ENCODE data around the gene DNER.

Gene DNER

DNA sequence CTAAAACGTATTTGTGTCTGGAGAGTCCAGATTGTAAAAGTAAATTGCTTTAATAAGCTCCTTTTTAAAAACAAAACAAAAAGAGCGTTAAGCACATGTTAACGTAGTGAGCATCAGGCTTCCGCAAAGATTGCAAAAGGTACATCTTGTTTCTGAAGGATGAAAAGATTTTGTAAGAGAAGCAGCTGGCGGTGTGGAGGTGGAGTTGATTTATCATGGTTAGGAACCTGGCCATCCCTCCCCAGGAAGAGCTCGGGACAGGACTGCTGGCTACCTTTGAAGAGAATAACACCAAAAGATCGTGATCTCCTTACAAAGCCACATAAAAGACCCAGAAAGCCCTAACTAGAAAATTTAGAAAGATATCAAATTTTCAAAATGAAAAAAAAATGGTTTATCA lies 132.2 kb downstream of the DNER start:
- H3K9me3 ChIP-seq (ENCODE audit: low read length), result no peaks in the 10 kb centered on the region
- no peaks in the 10 kb centered on the region for H3K4me1 ChIP-seq (ENCODE audit: insufficient read depth, low read length, severe bottlenecking)
- H3K27me3 ChIP-seq (ENCODE audit: insufficient read depth, low read length), result no peaks in the 10 kb centered on the region
- H4K20me1 ChIP-seq (ENCODE audit: insufficient read depth, low read length), result no peaks in the 10 kb centered on the region
- no peak overlapping the region for H3K4me3 ChIP-seq (ENCODE audit: low read depth, low read length, poor library complexity, severe bottlenecking)
- no peak overlapping the region for H3K9ac ChIP-seq (ENCODE audit: low read length)
- H3K4me2 ChIP-seq (ENCODE audit: low read length), result no peak overlapping the region
- no peak overlapping the region for H3K27ac ChIP-seq (ENCODE audit: low read depth, low read length, poor library complexity, severe bottlenecking)
- no peaks in the 10 kb centered on the region for H3F3A ChIP-seq (ENCODE audit: insufficient read depth, low read length)
- H3K36me3 ChIP-seq (ENCODE audit: insufficient read depth, low read length), result no peaks in the 10 kb centered on the region
- H2AFZ ChIP-seq (ENCODE audit: low read length), result no peak overlapping the region
- no peaks in the 10 kb centered on the region for H3K9me2 ChIP-seq (ENCODE audit: low read depth, low read length)
- TF ChIP-seq CTCF (IDR thresholded peaks at IDR 0.05; ENCODE audit: low read length), result no peak
- no peak for TF ChIP-seq EZH2 (IDR thresholded peaks at IDR 0.05; ENCODE audit: borderline replicate concordance, low read length)
- no peaks in the 10 kb centered on the region for H3K79me2 ChIP-seq (ENCODE audit: insufficient read depth, low read length)

DNA sequence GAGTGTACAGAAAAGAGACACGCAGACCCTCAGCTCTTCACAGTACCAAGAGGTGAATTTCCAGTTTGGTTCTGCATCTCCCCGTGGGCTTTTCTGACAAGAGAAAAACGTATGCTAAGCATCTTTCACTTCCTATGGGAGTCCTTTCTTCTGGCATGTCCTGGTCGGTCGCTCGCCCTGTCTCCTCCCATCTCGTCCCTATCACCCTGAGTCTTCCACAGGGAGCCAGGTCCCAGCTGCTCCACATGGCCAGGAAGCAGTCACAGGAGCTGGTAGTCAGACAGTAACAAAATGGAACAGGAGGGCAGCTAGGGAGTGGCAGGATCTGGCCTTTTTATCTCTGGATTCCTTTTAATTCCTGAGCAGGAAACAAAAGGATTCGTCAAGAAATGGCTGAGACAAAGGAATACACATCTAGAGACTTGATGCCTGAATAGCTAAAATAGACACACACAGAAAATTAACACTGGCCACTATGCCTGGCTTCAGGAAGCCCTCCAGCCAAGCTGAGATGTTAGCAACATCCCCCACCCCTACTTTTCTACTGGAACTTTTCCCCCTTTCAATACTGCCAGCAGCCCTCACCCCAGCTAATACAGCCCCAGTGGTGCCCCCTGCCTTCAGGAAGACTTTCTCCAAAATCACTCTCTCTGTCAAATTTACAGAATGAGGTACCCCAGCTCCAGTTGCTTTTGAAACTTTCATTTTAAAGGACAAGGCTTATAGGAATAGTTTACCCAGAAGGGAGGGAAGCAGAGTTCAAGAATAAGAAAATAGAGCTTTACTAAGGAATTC lies 136.1 kb downstream of the DNER start:
- TF ChIP-seq CTCF (IDR thresholded peaks at IDR 0.05; ENCODE audit: low read length) (no peak), EZH2 (IDR thresholded peaks at IDR 0.05; ENCODE audit: borderline replicate concordance, low read length) (no peak)
- H3K9ac ChIP-seq (ENCODE audit: low read length), result no peak overlapping the region
- H3K79me2 ChIP-seq (ENCODE audit: insufficient read depth, low read length), result no peaks in the 10 kb centered on the region
- H3K27ac ChIP-seq (ENCODE audit: low read depth, low read length, poor library complexity, severe bottlenecking), result no peak overlapping the region
- H3K9me2 ChIP-seq (ENCODE audit: low read depth, low read length), result no peaks in the 10 kb centered on the region
- H3K4me3 ChIP-seq (ENCODE audit: low read depth, low read length, poor library complexity, severe bottlenecking), result no peak overlapping the region
- H3K9me3 ChIP-seq (ENCODE audit: low read length), result no peaks in the 10 kb centered on the region
- H3K4me2 ChIP-seq (ENCODE audit: low read length), result no peak overlapping the region
- H3K4me1 ChIP-seq (ENCODE audit: insufficient read depth, low read length, severe bottlenecking), result no peaks in the 10 kb centered on the region
- no peaks in the 10 kb centered on the region for H3K36me3 ChIP-seq (ENCODE audit: insufficient read depth, low read length)
- H3F3A ChIP-seq (ENCODE audit: insufficient read depth, low read length), result no peaks in the 10 kb centered on the region
- H2AFZ ChIP-seq (ENCODE audit: low read length), result no peak overlapping the region
- no peaks in the 10 kb centered on the region for H4K20me1 ChIP-seq (ENCODE audit: insufficient read depth, low read length)
- no peaks in the 10 kb centered on the region for H3K27me3 ChIP-seq (ENCODE audit: insufficient read depth, low read length)

- no peaks in the 10 kb centered on the region for H3K36me3 ChIP-seq (ENCODE audit: insufficient read depth, low read length)
- H3F3A ChIP-seq (ENCODE audit: insufficient read depth, low read length), result no peaks in the 10 kb centered on the region
- H3K27me3 ChIP-seq (ENCODE audit: insufficient read depth, low read length), result no peaks in the 10 kb centered on the region
- no peak overlapping the region for H3K4me3 ChIP-seq (ENCODE audit: low read depth, low read length, poor library complexity, severe bottlenecking)
- no peaks in the 10 kb centered on the region for H4K20me1 ChIP-seq (ENCODE audit: insufficient read depth, low read length)
- no peaks in the 10 kb centered on the region for H3K9me3 ChIP-seq (ENCODE audit: low read length)
- H3K4me1 ChIP-seq (ENCODE audit: insufficient read depth, low read length, severe bottlenecking), result no peaks in the 10 kb centered on the region
- no peaks in the 10 kb centered on the region for H3K79me2 ChIP-seq (ENCODE audit: insufficient read depth, low read length)
- H2AFZ ChIP-seq (ENCODE audit: low read length), result no peak overlapping the region
- no peak overlapping the region for H3K27ac ChIP-seq (ENCODE audit: low read depth, low read length, poor library complexity, severe bottlenecking)
- no peak for TF ChIP-seq EZH2 (IDR thresholded peaks at IDR 0.05; ENCODE audit: borderline replicate concordance, low read length)
- no peak for TF ChIP-seq CTCF (IDR thresholded peaks at IDR 0.05; ENCODE audit: low read length)
- no peak overlapping the region for H3K4me2 ChIP-seq (ENCODE audit: low read length)
- H3K9me2 ChIP-seq (ENCODE audit: low read depth, low read length), result no peaks in the 10 kb centered on the region
- no peak overlapping the region for H3K9ac ChIP-seq (ENCODE audit: low read length)
Observed at GRCh38 chr2:229575569-229576315, 138.6 kb downstream of the DNER start.
